Measurements from ENCODE around the gene DHX30.

DHX30 gene

GRCh38 chr3:47852604-47853602 is 50.0 kb downstream of the DHX30 start:
- no peak for DNase-seq

- DNase-seq = no peak
Observed at GRCh38 chr3:47854267-47854666, 51.3 kb downstream of the DHX30 start.

GRCh38 chr3:47854720-47855455 is 52.0 kb downstream of the DHX30 start:
- no peak for DNase-seq

- no peak for DNase-seq
Observed at GRCh38 chr3:47855461-47856383, 52.8 kb downstream of the DHX30 start.

- no peak for DNase-seq
Observed at GRCh38 chr3:47856669-47857068, 53.7 kb downstream of the DHX30 start.

GRCh38 chr3:47857151-47857550 is 54.2 kb downstream of the DHX30 start:
- no peak for DNase-seq

GRCh38 chr3:47859956-47860605 is 57.1 kb downstream of the DHX30 start:
- DNase-seq = no peak

GRCh38 chr3:47863391-47864128 is 60.6 kb downstream of the DHX30 start:
- no peak for DNase-seq

- DNase-seq = no peak
Observed at GRCh38 chr3:47865192-47865591, 62.3 kb downstream of the DHX30 start.

- no peak for DNase-seq
Observed at GRCh38 chr3:47867451-47868044, 64.6 kb downstream of the DHX30 start.

GRCh38 chr3:47868306-47868705 is 65.4 kb downstream of the DHX30 start:
- DNase-seq = no peak

GRCh38 chr3:47870156-47870555 is 67.2 kb downstream of the DHX30 start:
- DNase-seq = no peak

- DNase-seq = no peak
Observed at GRCh38 chr3:47870702-47871260, 67.8 kb downstream of the DHX30 start.

GRCh38 chr3:47871389-47871788 is 68.5 kb downstream of the DHX30 start:
- no peak for DNase-seq

GRCh38 chr3:47872916-47873315 is 70.0 kb downstream of the DHX30 start:
- no peak for DNase-seq

- no peak for DNase-seq
Observed at GRCh38 chr3:47874438-47874837, 71.5 kb downstream of the DHX30 start.

GRCh38 chr3:47874913-47875312 is 72.0 kb downstream of the DHX30 start:
- DNase-seq = no peak

GRCh38 chr3:47877290-47877689 is 74.4 kb downstream of the DHX30 start:
- DNase-seq = no peak

GRCh38 chr3:47877719-47878118 is 74.8 kb downstream of the DHX30 start:
- no peak for DNase-seq

GRCh38 chr3:47882338-47882737 is 79.4 kb downstream of the DHX30 start:
- no peak for DNase-seq

GRCh38 chr3:47884603-47885002 is 81.7 kb downstream of the DHX30 start:
- no peak for DNase-seq
